GM23338 (cell line): ENCODE measurements around the gene BRCA1. TPM values are rescaled to one million over a fixed set of nuclear protein-coding genes. Genes with fewer than 3 reads are reported as not detected.

Source experiments
- ATAC-seq: fragments of 200-7000 bp; cut with Tn5 transposase; 3 replicates; pipeline ENCODE4 v1.9.1; 2020
- DNase-seq: peaks from one replicate; pipeline ENCODE4 v3.0.0-alpha.2; 2015; ENCODE audit warnings: low spot score
- H2AFZ ChIP-seq: fragments of 200-600 bp; sonication (generic); 2 replicates; pipeline ENCODE4 v1.8.0; 2016; ENCODE audit warnings: antibody characterized with exemption, mild to moderate bottlenecking, moderate library complexity
- H3F3A ChIP-seq: fragments of 200-600 bp; sonication (generic); replicated peaks from 2 replicates; pipeline ENCODE4 v1.8.0; 2017; ENCODE audit warnings: antibody characterized with exemption, mixed run types, low read depth
- H3K27ac ChIP-seq: fragments of 200-600 bp; sonication (generic); 2 replicates; pipeline ENCODE4 v1.6.1; 2016; ENCODE audit warnings: low read depth
- H3K27me3 ChIP-seq: fragments of 200-600 bp; sonication (generic); 2 replicates; pipeline ENCODE4 v1.8.0; 2016; ENCODE audit warnings: mild to moderate bottlenecking, mixed run types, moderate library complexity; ENCODE audit not compliant: insufficient read depth
- H3K36me3 ChIP-seq: fragments of 200-600 bp; sonication (generic); 2 replicates; pipeline ENCODE4 v1.8.0; 2016; ENCODE audit warnings: mild to moderate bottlenecking; ENCODE audit not compliant: insufficient read depth
- H3K4me1 ChIP-seq: fragments of 200-600 bp; sonication (generic); 2 replicates; pipeline ENCODE4 v1.8.0; 2016; ENCODE audit warnings: mild to moderate bottlenecking, moderate library complexity; ENCODE audit not compliant: insufficient read depth
- H3K4me2 ChIP-seq: fragments of 200-600 bp; sonication (generic); 2 replicates; pipeline ENCODE4 v1.7.1; 2017; ENCODE audit warnings: mixed run types
- H3K4me3 ChIP-seq: fragments of 200-600 bp; sonication (generic); 2 replicates; pipeline ENCODE4 v1.6.1; 2016; ENCODE audit warnings: mixed run types
- H3K79me2 ChIP-seq: fragments of 200-600 bp; sonication (generic); replicated peaks from 2 replicates; pipeline ENCODE4 v1.8.0; 2017; ENCODE audit warnings: mild to moderate bottlenecking; ENCODE audit not compliant: insufficient read depth
- H3K9me2 ChIP-seq: fragments of 200-600 bp; sonication (generic); 2 replicates; pipeline ENCODE4 v1.8.0; 2017; ENCODE audit not compliant: insufficient read depth
- H4K20me1 ChIP-seq: fragments of 200-600 bp; sonication (generic); replicated peaks from 2 replicates; pipeline ENCODE4 v1.8.0; 2017; ENCODE audit warnings: mild to moderate bottlenecking; ENCODE audit not compliant: insufficient read depth
- H3K27ac Mint-ChIP-seq: 2 replicates; pipeline ENCODE4 v1.8.0; 2020; ENCODE audit warnings: inconsistent platforms, mild to moderate bottlenecking, moderate library complexity, mixed read lengths
- H3K27me3 Mint-ChIP-seq: 3 replicates; pipeline ENCODE4 v1.8.0; 2022; ENCODE audit warnings: low read depth, mild to moderate bottlenecking, moderate library complexity, mixed read lengths, inconsistent platforms; ENCODE audit not compliant: insufficient read depth, poor library complexity
- H3K36me3 Mint-ChIP-seq: 3 replicates; pipeline ENCODE4 v1.8.0; 2021; ENCODE audit warnings: low read depth, mild to moderate bottlenecking, inconsistent platforms, moderate library complexity, mixed read lengths
- H3K4me1 Mint-ChIP-seq: 3 replicates; pipeline ENCODE4 v1.8.0; 2020; ENCODE audit warnings: mild to moderate bottlenecking, inconsistent platforms, mixed read lengths
- H3K4me3 Mint-ChIP-seq: 3 replicates; pipeline ENCODE4 v1.8.0; 2021; ENCODE audit warnings: moderate library complexity, mild to moderate bottlenecking, inconsistent platforms, mixed read lengths
- H3K9me3 Mint-ChIP-seq: 3 replicates; pipeline ENCODE4 v1.8.0; 2020; ENCODE audit warnings: moderate library complexity, mild to moderate bottlenecking, inconsistent platforms, mixed read lengths
- CREB1 ChIP-seq: fragments of 250-450 bp; sonication (Bioruptor Pico); IDR thresholded peaks from 2 replicates; pipeline ENCODE4 v1.5.0; 2020; ENCODE audit warnings: low read depth, mild to moderate bottlenecking, moderate library complexity
- CTCF ChIP-seq, 2 experiments: fragments of 200-600 bp in 1 of 2; sonication (generic) in 1 of 2; conservative IDR thresholded peaks; 2 replicates each; pipeline versions ENCODE4 v1.5.1 to v1.6.1; 2016 to 2017; ENCODE audit warnings: antibody characterized with exemption in 2 of 2, low read depth in 2 of 2, mild to moderate bottlenecking in 2 of 2, moderate library complexity in 1 of 2
- ETS1 ChIP-seq: IDR thresholded peaks from 2 replicates; pipeline ENCODE4 v1.6.1; 2016; ENCODE audit warnings: antibody characterized with exemption
- EZH2phosphoT487 ChIP-seq: fragments of 200-600 bp; sonication (generic); IDR thresholded peaks from one replicate; pipeline ENCODE4 v1.8.1; 2018; ENCODE audit warnings: antibody characterized with exemption; ENCODE audit not compliant: unreplicated experiment
- NANOG ChIP-seq: IDR thresholded peaks from 2 replicates; pipeline ENCODE4 v1.6.1; 2016; ENCODE audit warnings: antibody characterized with exemption, borderline replicate concordance
- REST ChIP-seq: IDR thresholded peaks from one replicate; pipeline ENCODE4 v1.6.1; 2018; ENCODE audit warnings: antibody characterized with exemption; ENCODE audit not compliant: unreplicated experiment
- STAT1 ChIP-seq: IDR thresholded peaks from one replicate; pipeline ENCODE4 v1.6.1; 2016; ENCODE audit warnings: antibody characterized with exemption; ENCODE audit not compliant: unreplicated experiment
- ZNF114 ChIP-seq: fragments of 250-450 bp; sonication (Bioruptor Pico); IDR thresholded peaks from 2 replicates; pipeline ENCODE4 v1.5.0; 2020; ENCODE audit warnings: mild to moderate bottlenecking, moderate library complexity
- ZNF331 ChIP-seq: fragments of 250-450 bp; sonication (Bioruptor Pico); IDR thresholded peaks from 2 replicates; pipeline ENCODE4 v1.5.0; 2020; ENCODE audit warnings: low read depth, mild to moderate bottlenecking, moderate library complexity
- ZNF462 ChIP-seq: fragments of 250-450 bp; sonication (Bioruptor Pico); IDR thresholded peaks from 2 replicates; pipeline ENCODE4 v1.5.0; 2020; ENCODE audit warnings: mild to moderate bottlenecking, moderate library complexity
- polyA plus RNA-seq: library from polyadenylated mRNA; unstranded; fragments of >200 nt; fragmentation: Nextera tagmentation; extraction: Ambion mirVana; gene quantifications from 2 replicates; pipeline ENCODE4 v1.2.1, GENCODE V29; 2016
- total RNA-seq: library from RNA; depleted of rRNA; stranded (reverse); fragments of >200 nt; shearing (Covaris generic); gene quantifications from 2 replicates; pipeline ENCODE4 v1.2.3, GENCODE V29; 2014

Gene BRCA1
- total and polyA plus RNA-seq, 2 experiments from 2014 or later: 43.2 to 45.9 TPM

- H3K9me3 Mint-ChIP-seq: no peaks in the 10 kb centered on the region
- H3K27ac Mint-ChIP-seq: peak overlapping the region; percentile 47; the same call in 1 of the 2 replicates
- no peaks in the 10 kb centered on the region for H3K27me3 ChIP-seq
- ATAC-seq (no peak), DNase-seq (no peak)
- H3K4me3 ChIP-seq: no peak overlapping the region
- H3K27ac ChIP-seq: no peak overlapping the region
- peaks cover 21% of the 10 kb centered on the region for H3K36me3 Mint-ChIP-seq
- TF ChIP-seq ZNF331: no peak
- no peak for TF ChIP-seq CTCF (conservative IDR thresholded peaks at IDR 0.05; ENCODE audit: low read depth in 2 of 2)
- TF ChIP-seq CREB1 (CRISPR knock-in tag): no peak
- TF ChIP-seq ZNF462 (CRISPR knock-in tag): no peak
- TF ChIP-seq REST: no peak
- TF ChIP-seq NANOG: no peak
- TF ChIP-seq STAT1: no peak
- TF ChIP-seq ETS1: no peak
- no peak for TF ChIP-seq ZNF114 (CRISPR knock-in tag)
- no peak for TF ChIP-seq EZH2phosphoT487
- H3F3A ChIP-seq: peaks cover 14% of the 10 kb centered on the region; the same call in 1 of the 2 replicates
- no peaks in the 10 kb centered on the region for H3K9me2 ChIP-seq
- H3K4me1 ChIP-seq: peaks cover 40% of the 10 kb centered on the region
- H3K27me3 Mint-ChIP-seq: peaks cover 21% of the 10 kb centered on the region
- H3K79me2 ChIP-seq: peaks cover 14% of the 10 kb centered on the region; the same call in 1 of the 2 replicates
- H2AFZ ChIP-seq: no peak overlapping the region
- H3K36me3 ChIP-seq: no peaks in the 10 kb centered on the region
- peak overlapping the region; percentile 93 for H3K4me2 ChIP-seq
- H4K20me1 ChIP-seq: no peaks in the 10 kb centered on the region
- H3K4me1 Mint-ChIP-seq: peaks cover 38% of the 10 kb centered on the region
- H3K4me3 Mint-ChIP-seq: peak overlapping the region; percentile 16; the same call in 2 of the 3 replicates
Measured at GRCh38 chr17:43028221-43028861, 96.8 kb downstream of the BRCA1 start.
